DMS153 (cell line): ENCODE results near the gene AGAP1.

Experiments
- DNase-seq: peaks from one replicate; lab custom pipeline; 2025; lab: John Stamatoyannopoulos, UW

The AGAP1 gene

DNA sequence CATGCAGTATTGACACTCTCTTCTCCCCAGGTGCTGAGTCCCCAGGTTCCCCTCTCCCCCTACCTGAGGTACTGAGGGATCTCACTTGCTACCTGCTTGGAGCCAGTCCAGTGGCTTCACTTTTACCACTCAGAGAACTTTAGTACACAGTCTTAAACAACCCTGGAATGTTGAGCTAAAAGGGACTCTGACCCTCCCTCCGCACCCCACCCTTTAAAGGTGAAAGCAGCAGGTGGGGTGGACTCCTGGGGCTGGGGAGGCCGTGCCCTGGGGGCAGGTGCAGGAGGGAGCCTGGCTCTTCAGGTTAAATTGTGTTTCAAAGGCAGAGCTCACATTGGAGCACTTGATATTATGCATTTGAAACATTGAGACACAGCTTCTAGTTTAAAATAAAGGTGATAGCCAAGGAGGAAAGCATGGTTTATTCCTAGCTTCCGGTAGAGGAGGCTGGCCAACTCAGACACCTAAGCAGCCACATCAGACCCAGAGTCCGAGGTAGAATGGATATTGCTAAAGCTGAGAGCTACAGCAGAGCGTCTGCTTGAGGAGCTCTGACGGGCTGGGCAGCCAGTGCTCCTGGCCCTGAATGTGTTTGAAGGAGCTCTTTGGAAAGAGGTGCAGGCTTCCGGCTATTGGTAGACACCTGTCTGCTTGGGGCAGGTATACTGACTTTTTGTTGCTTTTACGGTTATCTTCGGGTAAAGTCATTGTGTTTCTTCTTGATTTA lies 196.4 kb downstream of the AGAP1 start:
- no peak for DNase-seq

DNA sequence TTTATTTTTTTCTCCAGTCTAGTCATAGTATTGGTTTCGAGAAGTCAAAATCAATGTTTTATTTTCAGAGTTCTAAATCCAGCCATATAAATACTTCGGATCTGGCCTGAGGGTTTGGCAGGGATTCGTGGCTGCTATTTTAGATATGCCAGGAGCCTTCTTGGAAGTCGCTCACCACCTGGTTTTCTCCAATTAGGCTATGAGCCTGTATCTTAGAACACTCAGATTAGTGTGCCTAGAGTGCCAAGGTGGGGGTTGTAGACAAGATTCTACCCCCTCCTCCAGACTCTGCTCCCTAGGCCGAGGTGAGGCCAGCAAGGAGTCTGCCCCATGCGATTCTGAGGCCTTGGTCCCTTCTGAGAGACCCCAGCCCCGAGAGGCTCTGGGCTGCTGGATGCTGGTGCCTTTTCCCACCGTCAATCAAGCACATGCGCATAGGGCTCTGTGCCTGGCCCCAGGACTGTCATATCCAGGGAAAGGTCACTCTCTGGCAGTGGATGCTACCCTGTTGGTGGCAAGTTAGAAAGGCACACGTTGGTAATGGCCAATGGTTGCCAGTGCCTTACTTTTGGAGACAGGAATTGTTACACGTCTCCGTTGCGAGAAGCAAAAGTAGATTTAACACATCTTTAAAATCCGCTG lies 197.1 kb downstream of the AGAP1 start:
- no peak for DNase-seq

- DNase-seq = no peak
These were observed 198.2 kb downstream of the AGAP1 start for GRCh38 chr2:235692076-235692475.

GRCh38 chr2:235692671-235693171 lies 198.9 kb downstream of the AGAP1 start:
- DNase-seq = no peak

DNA sequence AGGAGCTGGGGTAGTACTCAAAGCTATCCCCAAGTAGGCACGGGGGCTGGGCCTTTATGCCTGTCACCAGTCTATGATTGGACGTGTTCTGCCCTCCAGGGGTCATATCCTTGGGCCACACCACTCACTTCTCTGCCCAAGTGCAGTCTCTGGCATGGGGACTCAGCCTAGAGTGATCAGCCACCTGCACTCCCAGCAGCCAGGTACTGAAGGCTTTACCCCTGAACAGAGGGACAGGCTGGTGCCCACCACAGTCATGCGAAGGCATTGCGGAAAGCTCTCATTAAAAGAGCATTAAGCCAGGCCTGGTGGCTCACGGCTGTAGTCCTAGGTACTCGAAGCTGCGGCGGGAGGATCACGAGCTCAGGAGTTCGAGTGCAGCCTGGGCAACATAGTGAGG lies 199.4 kb downstream of the AGAP1 start:
- no peak for DNase-seq

- DNase-seq = no peak
These were observed 201.1 kb downstream of the AGAP1 start for GRCh38 chr2:235694721-235695601.

- DNase-seq = no peak
These were observed 201.7 kb downstream of the AGAP1 start for GRCh38 chr2:235695602-235695895.

DNA sequence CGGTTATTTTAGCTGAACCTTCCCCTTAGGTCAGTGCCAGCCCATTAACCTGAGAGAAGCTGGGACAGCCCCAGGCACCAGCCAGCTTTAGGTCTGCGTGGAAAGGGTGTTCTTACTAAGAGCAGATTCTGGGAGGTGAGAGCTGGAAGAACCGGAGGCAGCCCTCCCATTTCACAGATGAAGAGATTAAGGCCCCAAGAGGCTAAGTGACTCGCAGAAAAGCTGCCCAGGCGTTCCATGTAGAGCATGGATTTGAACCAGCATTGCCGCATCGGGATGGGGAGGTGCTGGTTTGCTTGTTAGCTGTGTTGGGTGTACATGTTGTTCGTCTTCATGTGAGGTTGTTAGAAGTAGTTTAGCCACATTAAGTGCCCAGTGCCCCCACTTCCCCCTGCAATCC lies 203.2 kb downstream of the AGAP1 start:
- DNase-seq = no peak

GRCh38 chr2:235698028-235698427 lies 204.2 kb downstream of the AGAP1 start:
- DNase-seq = no peak

- no peak for DNase-seq
These were observed 204.6 kb downstream of the AGAP1 start for GRCh38 chr2:235698491-235698890.

DNA sequence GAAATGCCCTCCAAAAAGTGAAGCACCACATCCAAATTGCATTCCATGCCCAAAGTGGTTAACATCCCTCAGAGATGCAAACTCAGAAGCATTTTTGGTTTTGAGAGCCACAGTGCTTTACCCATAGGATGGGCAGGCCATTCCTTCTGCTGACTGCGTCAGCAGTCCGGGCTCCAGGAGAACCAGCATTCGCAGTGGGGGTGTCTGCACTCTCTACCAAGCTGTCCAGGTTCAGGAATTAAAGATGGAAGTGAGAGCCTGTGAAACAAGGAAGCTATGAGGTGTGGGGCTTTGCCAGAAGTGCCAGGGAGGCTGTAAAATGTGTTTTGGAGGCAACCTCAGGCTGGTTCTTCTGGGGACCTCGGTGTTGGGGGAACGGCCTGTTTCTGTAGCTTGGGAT lies 205.7 kb downstream of the AGAP1 start:
- DNase-seq = no peak

DNA sequence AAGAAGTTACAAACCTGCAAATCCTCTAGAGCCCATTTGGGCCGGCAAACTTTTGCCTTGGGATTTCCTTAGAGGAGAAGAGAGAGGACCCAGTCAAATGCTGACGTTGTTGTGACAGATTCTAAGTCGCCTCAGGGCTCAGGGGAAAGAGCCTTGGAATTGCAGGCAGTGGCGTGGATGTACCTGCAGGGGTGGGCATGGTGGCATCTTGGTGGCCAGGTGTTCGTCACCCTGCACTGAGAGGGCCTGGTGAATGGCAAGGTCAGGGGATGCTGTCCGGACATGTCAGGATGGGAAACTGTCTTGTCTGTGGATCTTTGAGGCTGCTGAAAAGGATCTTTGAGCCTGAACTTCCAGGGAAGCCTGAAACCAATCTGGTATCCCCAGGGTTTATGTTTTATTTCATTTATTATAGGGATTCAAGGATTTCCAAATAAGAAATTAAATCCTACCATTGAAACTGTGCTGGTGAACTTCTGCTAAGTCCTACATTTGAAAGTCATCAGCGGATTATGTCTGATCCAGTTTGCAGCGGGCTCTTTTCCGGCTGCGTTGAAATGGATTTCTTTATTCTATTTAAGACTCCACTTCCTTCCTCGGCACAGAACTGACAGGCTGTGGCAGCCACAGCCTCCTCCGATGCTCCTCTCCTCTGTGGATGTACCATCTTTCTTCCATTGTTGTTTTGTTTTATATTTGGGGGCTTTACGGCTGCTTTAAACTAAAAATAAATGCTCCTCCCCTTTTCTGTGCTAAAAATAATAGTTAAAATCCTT lies 207.6 kb downstream of the AGAP1 start:
- DNase-seq = no peak

GRCh38 chr2:235702186-235702585 lies 208.3 kb downstream of the AGAP1 start:
- DNase-seq = no peak

DNA sequence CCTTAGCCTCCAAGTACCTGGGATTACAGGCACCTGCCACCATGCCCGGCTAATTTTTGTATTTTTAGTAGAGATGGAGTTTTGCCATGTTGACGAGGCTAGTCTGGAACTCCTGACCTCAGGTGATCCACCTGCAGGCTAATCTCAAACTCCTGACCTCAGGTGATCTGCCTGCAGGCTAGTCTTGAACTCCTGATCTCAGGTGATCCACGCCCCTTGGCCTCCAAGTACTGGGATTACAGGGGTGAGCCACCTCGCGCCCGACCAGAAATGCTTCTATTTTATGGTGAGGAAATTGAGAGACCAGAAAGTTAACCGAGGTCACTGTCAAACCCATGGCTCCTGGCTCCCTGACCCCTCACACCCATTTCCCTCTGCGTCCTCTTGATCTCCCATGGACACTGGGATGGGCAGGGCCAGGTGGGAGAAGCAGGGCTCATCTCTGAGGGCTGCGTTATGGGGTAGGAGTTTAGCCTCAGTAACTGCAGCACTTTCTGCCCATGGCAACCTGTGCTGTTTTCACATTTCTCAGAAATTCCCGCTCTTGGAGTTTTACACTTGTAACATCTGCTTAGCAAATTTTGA lies 210.0 kb downstream of the AGAP1 start:
- no peak for DNase-seq

- no peak for DNase-seq
These were observed 211.5 kb downstream of the AGAP1 start for GRCh38 chr2:235705296-235705695.

DNA sequence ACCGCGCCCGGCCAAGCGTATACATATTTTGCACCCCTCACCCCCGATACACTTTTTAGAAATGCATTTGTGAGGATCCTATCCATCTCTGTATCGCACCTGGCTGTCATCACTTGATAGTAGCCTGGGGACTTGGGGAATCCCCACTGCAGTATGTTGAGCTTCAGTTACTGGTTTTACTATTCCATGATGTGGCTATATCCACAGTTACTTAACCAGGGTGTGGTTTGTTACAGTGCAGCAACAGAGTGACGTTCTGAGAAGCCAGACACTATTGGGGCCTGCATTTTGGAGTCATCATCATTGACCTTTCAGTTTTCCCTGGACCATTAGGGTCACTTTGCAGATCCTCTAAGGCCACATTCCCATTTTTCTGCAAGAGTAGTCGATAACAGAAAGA lies 212.7 kb downstream of the AGAP1 start:
- no peak for DNase-seq

- no peak for DNase-seq
These were observed 213.7 kb downstream of the AGAP1 start for GRCh38 chr2:235707411-235708096.

DNA sequence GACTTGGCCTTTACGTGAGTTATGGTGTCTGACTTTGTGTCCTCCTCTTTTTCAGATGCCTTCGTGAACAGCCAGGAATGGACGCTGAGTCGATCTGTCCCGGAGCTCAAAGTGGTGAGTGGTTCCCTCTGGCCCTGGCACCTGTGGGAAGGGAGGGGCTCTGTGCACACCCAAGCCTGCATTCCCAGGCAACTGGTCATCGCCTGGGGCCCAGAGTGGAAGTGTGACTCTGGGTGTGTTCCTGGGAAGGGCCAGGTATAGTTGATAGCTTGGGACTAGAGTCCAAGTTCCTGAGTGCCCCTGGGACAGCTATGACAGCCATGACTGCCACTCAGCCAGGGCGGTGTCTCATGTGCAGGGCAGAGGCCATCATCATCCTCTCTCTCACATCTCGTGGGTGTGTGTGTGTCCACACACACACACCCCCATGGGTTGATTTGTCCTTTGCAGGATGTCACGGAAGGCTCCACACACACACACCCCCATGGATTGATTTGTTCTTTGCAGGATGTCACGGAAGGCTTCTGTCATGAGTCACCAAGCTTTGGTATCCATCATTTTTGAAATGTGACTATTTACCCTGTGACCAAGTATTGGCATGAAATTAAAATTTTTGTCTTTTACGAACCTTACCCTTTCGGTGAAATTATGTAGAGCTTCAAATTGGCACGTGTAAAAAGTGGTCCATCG lies 215.4 kb downstream of the AGAP1 start:
- DNase-seq = no peak

GRCh38 chr2:235709969-235710879 lies 216.4 kb downstream of the AGAP1 start:
- no peak for DNase-seq
